Measurements from ENCODE around the gene EFHC1.

Gene EFHC1

DNA sequence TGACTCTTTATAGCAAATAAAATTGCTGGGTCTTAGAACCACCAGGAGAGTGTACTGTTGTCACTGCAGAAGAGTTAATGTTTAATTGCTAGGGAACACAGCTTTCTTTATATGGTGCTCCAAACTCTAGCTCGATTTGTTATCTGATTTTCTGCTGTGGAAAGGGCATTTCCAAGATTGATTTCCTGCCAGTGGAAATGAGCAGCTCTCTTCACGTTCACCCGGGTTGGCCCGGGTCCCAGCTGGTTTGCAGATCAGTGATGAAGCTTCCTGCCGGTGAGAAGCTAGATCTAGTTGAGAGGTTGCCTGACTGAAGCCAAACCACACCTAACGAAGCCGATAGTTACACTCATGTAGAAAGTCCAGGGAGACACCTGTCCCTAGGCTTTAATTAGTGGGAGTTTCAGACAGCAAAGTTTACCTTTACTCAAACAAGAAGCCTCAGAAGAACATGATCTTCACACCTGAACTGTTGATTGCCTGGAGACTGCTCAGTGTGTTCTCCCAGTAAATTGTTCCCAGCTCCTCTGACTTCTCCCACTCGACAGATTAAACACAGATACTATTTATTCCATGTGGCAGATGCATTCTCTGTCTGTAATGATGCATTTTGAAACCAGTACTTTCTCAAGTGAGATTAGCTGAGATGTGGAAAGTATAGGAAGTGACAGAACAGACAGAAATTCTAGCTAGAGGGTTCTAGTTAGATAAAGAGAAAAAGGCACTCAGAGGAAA lies 30.3 kb upstream of the EFHC1 start:
- FAIRE-seq = no peak
- TF ChIP-seq, protein P1, sequence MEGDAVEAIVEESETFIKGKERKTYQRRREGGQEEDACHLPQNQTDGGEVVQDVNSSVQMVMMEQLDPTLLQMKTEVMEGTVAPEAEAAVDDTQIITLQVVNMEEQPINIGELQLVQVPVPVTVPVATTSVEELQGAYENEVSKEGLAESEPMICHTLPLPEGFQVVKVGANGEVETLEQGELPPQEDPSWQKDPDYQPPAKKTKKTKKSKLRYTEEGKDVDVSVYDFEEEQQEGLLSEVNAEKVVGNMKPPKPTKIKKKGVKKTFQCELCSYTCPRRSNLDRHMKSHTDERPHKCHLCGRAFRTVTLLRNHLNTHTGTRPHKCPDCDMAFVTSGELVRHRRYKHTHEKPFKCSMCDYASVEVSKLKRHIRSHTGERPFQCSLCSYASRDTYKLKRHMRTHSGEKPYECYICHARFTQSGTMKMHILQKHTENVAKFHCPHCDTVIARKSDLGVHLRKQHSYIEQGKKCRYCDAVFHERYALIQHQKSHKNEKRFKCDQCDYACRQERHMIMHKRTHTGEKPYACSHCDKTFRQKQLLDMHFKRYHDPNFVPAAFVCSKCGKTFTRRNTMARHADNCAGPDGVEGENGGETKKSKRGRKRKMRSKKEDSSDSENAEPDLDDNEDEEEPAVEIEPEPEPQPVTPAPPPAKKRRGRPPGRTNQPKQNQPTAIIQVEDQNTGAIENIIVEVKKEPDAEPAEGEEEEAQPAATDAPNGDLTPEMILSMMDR (IDR thresholded peaks at IDR 0.05; ENCODE audit: insufficient read depth, missing control alignments) = no peak
- DNase-seq (ENCODE audit: insufficient read length, low spot score) = no peak

GRCh38 chr6:52390361-52390727 lies 29.8 kb upstream of the EFHC1 start:
- DNase-seq (ENCODE audit: insufficient read length, low spot score) = no peak
- no peak for FAIRE-seq
- TF ChIP-seq, protein P1 (IDR thresholded peaks at IDR 0.05; ENCODE audit: insufficient read depth, missing control alignments) = no peak

DNA sequence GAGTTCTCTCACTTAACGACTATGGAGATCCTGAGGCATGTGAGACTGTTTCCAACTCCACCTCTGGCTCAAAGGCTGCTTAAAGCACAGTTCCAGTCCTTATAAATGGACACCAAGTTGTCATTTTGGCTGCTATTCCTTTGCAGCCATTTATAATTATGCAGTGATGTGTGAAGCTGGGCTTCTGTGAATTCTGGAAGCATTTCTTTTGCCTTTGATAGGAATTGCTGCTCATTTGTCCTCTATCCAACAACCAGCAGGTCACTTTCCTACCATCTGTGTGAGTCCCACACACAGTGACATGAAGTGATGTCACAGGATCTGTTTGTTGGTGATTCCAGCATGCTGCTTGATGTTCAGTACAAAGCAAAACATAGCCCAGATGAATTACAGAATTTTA lies 28.5 kb upstream of the EFHC1 start:
- FAIRE-seq (no peak), DNase-seq (ENCODE audit: insufficient read length, low spot score) (no peak)
- TF ChIP-seq, protein P1 (IDR thresholded peaks at IDR 0.05; ENCODE audit: insufficient read depth, missing control alignments) = no peak

GRCh38 chr6:52392944-52393343 lies 27.2 kb upstream of the EFHC1 start:
- DNase-seq (ENCODE audit: insufficient read length, low spot score) = no peak
- no peak for FAIRE-seq
- TF ChIP-seq, protein P1 (IDR thresholded peaks at IDR 0.05; ENCODE audit: insufficient read depth, missing control alignments) = no peak

DNA sequence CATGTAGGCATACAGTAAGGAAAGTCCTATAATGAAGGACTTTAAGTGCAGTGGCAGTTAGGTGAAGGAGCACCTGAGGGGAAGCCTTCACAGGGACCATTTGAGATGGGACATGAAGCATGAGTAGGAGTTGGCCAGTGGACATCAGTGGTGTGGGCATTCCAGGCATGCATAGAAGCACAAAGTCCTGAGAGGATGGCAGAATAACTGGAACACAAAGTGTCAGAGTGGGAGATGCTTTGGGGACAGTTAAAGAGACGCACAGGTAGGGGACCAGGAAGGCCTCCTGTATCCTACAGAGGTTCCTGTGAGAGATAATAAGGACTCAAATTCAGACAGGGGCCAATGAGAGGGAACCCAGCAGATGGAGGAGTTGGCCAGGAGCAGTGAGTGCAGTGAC lies 26.4 kb upstream of the EFHC1 start:
- DNase-seq (ENCODE audit: insufficient read length, low spot score) = no peak
- no peak for FAIRE-seq
- TF ChIP-seq, protein P1 (IDR thresholded peaks at IDR 0.05; ENCODE audit: insufficient read depth, missing control alignments) = no peak

- FAIRE-seq = no peak
Measured at GRCh38 chr6:52394251-52394666, 25.9 kb upstream of the EFHC1 start.

GRCh38 chr6:52395969-52396368 lies 24.2 kb upstream of the EFHC1 start:
- FAIRE-seq = no peak

More at GRCh38 chr6:52394251-52394666, 25.9 kb upstream of the EFHC1 start:
- no peak for DNase-seq (ENCODE audit: insufficient read length, low spot score)
- TF ChIP-seq, protein P1 (IDR thresholded peaks at IDR 0.05; ENCODE audit: insufficient read depth, missing control alignments) = no peak

More at GRCh38 chr6:52395969-52396368, 24.2 kb upstream of the EFHC1 start:
- TF ChIP-seq, protein P1 (IDR thresholded peaks at IDR 0.05; ENCODE audit: insufficient read depth, missing control alignments) = no peak
- no peak for DNase-seq (ENCODE audit: insufficient read length, low spot score)

Measured in D721Med (cell line).